ENCODE data around the gene ATP13A2.

- TF ChIP-seq EZH2 (IDR thresholded peaks at IDR 0.05) (no peak), CTCF (IDR thresholded peaks at IDR 0.05) (no peak)
Measured at GRCh38 chr1:17030206-17030605, 18.5 kb upstream of the ATP13A2 start.

All from neural progenitor cell (in vitro differentiated cells).